Suppressor macrophage (primary cell): ENCODE data around the gene TMEM171.

ENCODE experiments used
- DNase-seq, 4 experiments: peaks; one replicate each; pipeline ENCODE4 v3.0.0-alpha.2; 2020 to 2022

TMEM171 gene

DNA sequence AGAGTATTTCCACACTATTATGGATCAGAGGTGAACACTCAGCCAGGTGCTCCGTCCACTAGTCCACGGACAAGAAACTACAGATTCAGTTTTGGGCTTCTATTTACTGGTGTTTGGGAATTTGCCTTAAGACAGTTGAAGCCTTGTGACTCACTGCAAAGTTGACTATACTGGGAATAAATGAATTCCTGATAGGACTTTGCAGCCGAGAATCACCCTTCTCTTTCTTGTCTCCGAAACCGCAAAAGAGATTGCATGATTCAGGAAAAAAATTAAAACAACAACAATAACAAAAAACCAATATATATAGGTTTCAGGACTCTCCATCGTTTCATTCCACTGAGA lies 716 bp downstream of the TMEM171 start:
- DNase-seq = no peak

- peak in 2 of 4 experiments; percentile 18 to 21 for DNase-seq
Measured at GRCh38 chr5:73122875-73123810, 2.8 kb downstream of the TMEM171 start.

DNA sequence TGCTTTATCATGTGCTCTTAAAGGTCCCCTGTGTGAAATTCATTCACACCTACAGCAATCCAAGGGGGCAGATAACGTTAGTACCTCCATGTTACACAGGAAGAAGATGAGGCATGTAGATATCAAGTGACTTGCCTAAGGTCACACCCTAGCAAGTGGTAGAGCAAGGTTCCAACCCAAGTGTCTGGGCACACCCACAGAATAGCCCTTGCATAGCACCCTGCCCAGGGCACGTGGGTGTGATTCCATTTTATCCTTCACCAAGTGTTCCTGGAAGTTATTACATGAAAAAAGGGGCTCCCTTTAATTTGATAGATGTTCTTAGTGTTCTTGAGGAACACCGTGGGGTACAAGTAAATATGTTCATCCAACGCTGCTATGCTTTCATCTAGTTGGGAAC lies 4.9 kb downstream of the TMEM171 start:
- no peak for DNase-seq

- DNase-seq = no peak
Measured at GRCh38 chr5:73126381-73126780, 6.0 kb downstream of the TMEM171 start.

DNA sequence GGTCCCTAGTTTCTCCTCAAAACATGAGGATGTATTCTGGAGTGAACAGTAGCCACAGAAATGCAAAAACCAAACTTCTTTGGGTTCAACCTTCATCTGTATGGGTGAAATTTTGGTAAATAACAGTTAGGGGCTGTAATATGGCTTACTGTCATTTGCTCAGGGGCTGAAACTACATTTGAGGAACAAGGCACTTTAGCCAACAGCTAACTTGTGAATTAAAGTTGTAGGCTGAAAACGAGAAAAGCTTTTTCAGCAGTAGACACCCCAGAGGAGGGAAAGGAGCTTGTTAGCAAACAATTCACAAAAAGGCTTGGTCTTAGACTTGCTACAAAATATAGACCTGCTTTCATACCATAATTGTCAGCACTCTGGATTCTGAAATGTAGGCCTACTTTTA lies 6.6 kb downstream of the TMEM171 start:
- no peak for DNase-seq

GRCh38 chr5:73129143-73129542 lies 8.8 kb downstream of the TMEM171 start:
- no peak for DNase-seq

- no peak for DNase-seq
Measured at GRCh38 chr5:73130811-73131210, 10.4 kb downstream of the TMEM171 start.

DNA sequence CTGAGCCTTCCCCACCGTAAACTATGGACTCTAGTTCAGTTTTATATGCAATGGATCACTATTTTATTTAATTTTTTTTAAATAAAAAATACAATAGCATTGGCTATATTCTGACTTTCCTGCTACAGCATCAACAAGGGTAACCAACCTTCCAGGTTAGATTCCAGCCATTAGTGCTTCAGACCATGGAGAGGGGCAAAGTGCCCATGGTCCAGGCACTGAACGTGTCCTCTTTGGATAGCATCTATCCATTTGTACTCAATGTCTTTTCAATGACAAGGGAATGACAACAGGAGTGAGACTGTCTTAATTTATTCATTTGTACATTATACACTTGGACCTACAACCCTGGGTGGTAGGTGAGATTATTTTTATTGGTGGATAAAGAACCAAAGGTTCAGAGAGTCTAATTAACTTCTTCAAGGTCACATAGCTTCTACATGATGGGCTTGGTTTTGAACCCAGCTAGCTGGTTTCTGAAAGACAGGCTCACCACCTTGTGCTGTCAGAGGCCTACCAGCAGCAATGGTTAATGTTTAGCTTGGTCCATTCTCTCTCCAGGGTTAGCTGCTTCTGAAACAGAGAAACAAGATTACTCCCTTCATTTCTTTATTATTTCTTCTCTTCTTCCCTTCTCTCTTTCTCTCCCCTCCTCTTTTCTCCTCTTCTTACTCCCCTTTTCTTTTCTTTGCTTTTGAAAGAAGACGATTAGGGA lies 11.5 kb downstream of the TMEM171 start:
- no peak for DNase-seq

GRCh38 chr5:73132759-73133158 lies 12.4 kb downstream of the TMEM171 start:
- DNase-seq = no peak

DNA sequence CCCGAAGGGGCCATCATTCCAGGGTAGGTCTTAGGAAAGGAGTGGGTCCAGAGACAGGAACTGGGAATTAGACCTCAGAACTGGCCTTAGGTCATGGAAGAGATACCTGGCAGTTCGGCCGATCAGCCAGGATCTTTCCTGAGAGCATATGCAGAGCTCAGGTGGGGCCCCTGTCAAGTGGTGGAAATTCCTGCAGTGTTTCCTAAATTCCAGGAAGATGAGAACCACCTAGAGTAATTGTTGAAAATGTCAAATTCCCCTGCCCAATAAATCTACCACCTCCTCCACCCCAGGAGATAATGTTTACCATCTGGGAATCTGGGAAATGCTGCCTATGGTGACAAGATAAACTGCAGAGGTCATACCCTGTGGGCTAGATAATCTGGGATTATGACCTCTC lies 14.6 kb downstream of the TMEM171 start:
- DNase-seq = no peak

- DNase-seq = peak; percentile 18 to 49 (median 38)
Measured at GRCh38 chr5:73135429-73136054, 15.2 kb downstream of the TMEM171 start.

- DNase-seq = no peak
Measured at GRCh38 chr5:73136055-73136562, 15.7 kb downstream of the TMEM171 start.

DNA sequence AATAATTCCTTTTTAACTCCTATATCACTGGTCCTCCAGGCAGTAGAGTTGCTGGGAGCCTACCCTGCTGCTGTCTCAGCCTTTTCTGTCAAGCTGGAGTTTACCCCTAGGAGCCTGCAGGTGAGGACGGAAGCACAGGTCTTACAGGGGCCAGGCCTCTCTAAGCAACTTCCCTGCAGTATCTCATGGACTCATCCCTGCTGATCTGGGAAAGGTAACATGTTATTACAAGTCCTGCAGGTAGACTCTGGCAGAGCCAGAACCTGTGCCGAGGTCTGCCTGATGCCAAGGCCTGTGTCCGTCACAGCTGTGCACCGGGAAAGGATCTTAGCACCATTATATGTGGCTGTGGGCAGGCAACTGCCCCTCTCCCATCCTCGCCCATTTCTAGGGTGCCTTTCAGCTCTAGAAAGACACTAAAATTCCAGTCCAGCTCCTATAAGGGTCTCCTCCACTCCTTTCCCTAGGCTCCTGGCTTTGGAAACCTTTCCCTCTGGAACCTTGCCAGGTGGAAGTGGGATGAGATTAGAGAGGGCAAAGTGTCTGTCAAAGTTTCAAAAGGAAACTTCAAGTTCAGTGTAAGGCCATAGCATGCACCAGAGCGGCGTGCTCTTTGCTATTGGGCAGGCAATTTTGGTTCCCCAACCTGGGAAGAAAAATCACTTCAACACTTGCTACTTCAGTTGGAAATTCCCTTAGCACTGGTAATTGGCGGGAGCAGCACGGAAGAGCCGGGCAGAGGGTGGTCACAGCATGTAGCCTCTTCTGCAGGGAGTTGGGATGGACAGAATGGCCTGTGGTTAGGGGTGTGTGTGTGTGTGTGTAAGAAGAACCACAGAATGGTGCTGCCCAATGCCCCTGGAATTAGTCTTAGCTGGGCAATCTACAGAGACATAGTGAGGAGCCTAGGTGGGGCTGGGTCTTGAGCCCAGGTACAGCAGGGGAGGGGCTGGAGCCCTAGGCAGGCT lies 17.5 kb downstream of the TMEM171 start:
- no peak for DNase-seq

DNA sequence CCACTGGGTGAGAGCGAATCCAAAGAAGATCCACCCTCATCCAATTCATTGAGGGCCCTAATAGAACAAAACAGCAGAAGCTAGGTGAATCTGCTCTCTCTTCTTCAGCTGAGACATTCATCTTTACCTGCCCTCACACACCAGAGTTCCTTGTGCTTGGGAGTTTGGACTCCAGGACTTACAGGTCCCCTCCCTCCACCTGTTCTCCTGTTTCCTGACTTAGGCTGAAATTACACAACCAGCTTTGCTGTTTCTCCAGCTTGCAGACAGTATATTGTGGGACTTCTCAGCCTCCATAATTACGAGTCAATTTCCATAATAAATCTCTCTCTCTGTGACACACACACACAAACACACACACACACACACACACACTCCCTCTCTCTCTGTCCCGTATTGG lies 19.1 kb downstream of the TMEM171 start:
- no peak for DNase-seq

- DNase-seq = no peak
Measured at GRCh38 chr5:73140801-73141200, 20.4 kb downstream of the TMEM171 start.

DNA sequence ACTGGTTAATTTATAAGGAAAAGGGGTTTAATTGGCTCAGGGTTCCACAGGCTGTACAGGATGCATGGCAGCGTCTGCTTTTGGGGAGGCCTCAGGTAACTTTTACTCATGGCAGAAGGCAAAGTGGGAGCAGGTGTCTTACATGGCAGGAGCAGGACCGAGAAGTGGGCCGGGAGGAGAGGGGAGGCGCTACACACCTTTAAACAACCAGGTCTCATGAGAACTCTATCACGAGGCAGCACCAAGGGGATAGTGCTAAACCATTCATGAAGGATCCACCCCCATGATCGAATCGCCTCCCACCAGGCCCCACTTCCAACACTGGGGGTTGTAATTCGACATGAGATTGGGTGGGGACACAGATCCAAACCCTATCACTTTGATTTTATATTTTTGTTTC lies 21.7 kb downstream of the TMEM171 start:
- DNase-seq = no peak

DNA sequence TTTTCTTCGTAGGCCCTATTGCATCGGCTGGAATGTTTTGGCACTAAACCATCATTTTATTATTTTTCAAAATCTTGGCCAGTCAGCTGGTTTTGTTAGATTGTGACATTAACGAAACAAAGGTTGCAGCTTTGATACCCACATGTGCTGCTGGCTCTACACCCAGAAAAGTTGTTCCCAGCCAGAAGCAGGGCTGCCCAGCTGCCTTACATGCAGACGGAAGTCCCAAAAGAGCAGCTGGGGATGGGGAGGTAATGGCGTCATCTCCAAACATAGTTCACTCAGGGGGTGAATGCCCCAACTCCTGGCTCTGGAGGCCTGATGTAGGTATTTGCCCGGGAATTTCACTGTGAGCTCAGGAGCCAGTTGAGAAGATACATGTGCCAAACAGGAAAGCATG lies 23.3 kb downstream of the TMEM171 start:
- no peak for DNase-seq

- DNase-seq = no peak
Measured at GRCh38 chr5:73149540-73149939, 29.2 kb downstream of the TMEM171 start.

- no peak for DNase-seq
Measured at GRCh38 chr5:73150876-73151275, 30.5 kb downstream of the TMEM171 start.

- no peak for DNase-seq
Measured at GRCh38 chr5:73151766-73152410, 31.5 kb downstream of the TMEM171 start.
